HCT116 (cell line): ENCODE measurements around the gene SLC41A3. TPM values are rescaled to one million over a fixed set of nuclear protein-coding genes. Genes with fewer than 3 reads are reported as not detected.

Experiments used
- ATAC-seq: fragments of 200-7000 bp; cut with Tn5 transposase; 2 replicates; pipeline ENCODE4 v1.9.1; 2020; ENCODE audit warnings: mild to moderate bottlenecking, moderate library complexity
- BruUV-seq: library from RNA; stranded (reverse); fragments of 400-500 nt; replicated peaks from 2 replicates; lab custom pipeline; 2021; lab: Mats Ljungman, UMichigan
- CTCF ChIA-PET: fragments of 300-600 bp; sonication (Branson Sonifier 250); formaldehyde crosslinking; loops from one replicate; lab custom pipeline; 2021; ENCODE audit warnings: antibody characterized with exemption; lab: Charles Lee
- POLR2A ChIA-PET: fragments of 300-600, 350-600 bp; sonication (Branson Sonifier 250); formaldehyde crosslinking; loops from one replicate; lab custom pipeline; 2021; ENCODE audit warnings: antibody characterized with exemption; lab: Charles Lee
- RAD21 ChIA-PET, 2 experiments: fragments of 300-600 bp; sonication (Branson Sonifier 250); formaldehyde crosslinking; loops; one replicate each; lab custom pipeline; 2023; ENCODE audit warnings: low total read pairs in 2 of 2; ENCODE audit not compliant: uncharacterized antibody in 2 of 2, unreplicated experiment in 2 of 2, low non-redundant PET in 1 of 2; lab: Charles Lee
- DNase-seq: peaks from one replicate; pipeline ENCODE4 v3.0.0-alpha.2; 2010; ENCODE audit warnings: low read depth, low spot score
- H2AFZ ChIP-seq: fragments of 200-600 bp; shearing (Covaris generic), sonication (generic); 2 replicates; pipeline ENCODE4 v1.6.1; 2017; ENCODE audit warnings: low read depth, mixed run types, mixed read lengths, antibody characterized with exemption, low read length; ENCODE audit not compliant: poor library complexity, severe bottlenecking
- H3K27ac ChIP-seq: 2 replicates; pipeline ENCODE4 v1.5.1; 2012; ENCODE audit warnings: low read depth, low read length
- H3K27me3 ChIP-seq: fragments of 200-600 bp; sonication (generic); 2 replicates; pipeline ENCODE4 v1.6.1; 2016; ENCODE audit warnings: mixed run types, low read length, mixed read lengths; ENCODE audit not compliant: insufficient read depth
- H3K36me3 ChIP-seq, 2 experiments: fragments of 200-500 bp in 1 of 2; fragments of 200-600 bp in 1 of 2; sonication (Bioruptor generic) in 1 of 2; sonication (generic) in 1 of 2; 2 replicates each; pipeline versions ENCODE4 v1.5.1 to v1.6.1; 2014 to 2016; ENCODE audit warnings: low read length in 2 of 2, inconsistent platforms in 1 of 2, mixed read lengths in 1 of 2, mixed run types in 1 of 2; ENCODE audit not compliant: insufficient read depth in 2 of 2, control insufficient read depth in 1 of 2
- H3K4me1 ChIP-seq, 2 experiments: fragments of 200-600 bp in 1 of 2; sonication (generic) in 1 of 2; 2 replicates each; pipeline versions ENCODE4 v1.5.1 to v1.6.1; 2012 to 2017; ENCODE audit warnings: low read length in 2 of 2, inconsistent platforms in 1 of 2, mild to moderate bottlenecking in 1 of 2, mixed read lengths in 1 of 2, mixed run types in 1 of 2, moderate library complexity in 1 of 2; ENCODE audit not compliant: insufficient read depth in 2 of 2, control insufficient read depth in 1 of 2
- H3K4me2 ChIP-seq: fragments of 200-600 bp; sonication (generic); 2 replicates; pipeline ENCODE4 v1.6.1; 2017; ENCODE audit warnings: mixed run types, low read length, mixed read lengths
- H3K4me3 ChIP-seq, 2 experiments: fragments of 200-600 bp in 1 of 2; sonication (generic) in 1 of 2; replicated peaks in 1 of 2; 2 replicates each; pipeline ENCODE4 v1.5.1; 2011 to 2016; ENCODE audit warnings: low read length in 2 of 2, control low read depth in 1 of 2, low read depth in 1 of 2, mild to moderate bottlenecking in 1 of 2, mixed read lengths in 1 of 2, mixed run types in 1 of 2
- H3K79me2 ChIP-seq: fragments of 200-600 bp; sonication (generic); 2 replicates; pipeline ENCODE4 v1.6.1; 2017; ENCODE audit warnings: mild to moderate bottlenecking, mixed run types, low read length, moderate library complexity, mixed read lengths; ENCODE audit not compliant: insufficient read depth
- H3K9ac ChIP-seq: fragments of 200-600 bp; sonication (generic); 2 replicates; pipeline ENCODE4 v1.6.1; 2016; ENCODE audit warnings: low read length, mixed read lengths
- H3K9me2 ChIP-seq: fragments of 200-600 bp; sonication (generic), shearing (Covaris generic); 2 replicates; pipeline ENCODE4 v1.6.1; 2017; ENCODE audit warnings: mixed run types, mild to moderate bottlenecking, moderate library complexity; ENCODE audit not compliant: insufficient read depth
- H3K9me3 ChIP-seq, 2 experiments: fragments of 200-500 bp in 1 of 2; fragments of 200-600 bp in 1 of 2; sonication (Bioruptor generic) in 1 of 2; sonication (generic) in 1 of 2; 2 replicates each; pipeline ENCODE4 v1.6.1; 2014 to 2017; ENCODE audit warnings: low read length in 2 of 2, mixed read lengths in 2 of 2, inconsistent platforms in 1 of 2, low read depth in 1 of 2, mild to moderate bottlenecking in 1 of 2, mixed run types in 1 of 2, moderate library complexity in 1 of 2; ENCODE audit not compliant: control insufficient read depth in 1 of 2, insufficient read depth in 1 of 2
- H4K20me1 ChIP-seq: fragments of 200-600 bp; sonication (generic), shearing (Covaris generic); 2 replicates; pipeline ENCODE4 v1.6.1; 2017; ENCODE audit warnings: mixed run types, mild to moderate bottlenecking, moderate library complexity; ENCODE audit not compliant: insufficient read depth
- CBX3 ChIP-seq: IDR thresholded peaks from 2 replicates; pipeline ENCODE4 v1.6.1; 2012; ENCODE audit warnings: low read depth
- EGR1 ChIP-seq: IDR thresholded peaks from 2 replicates; pipeline ENCODE4 v1.6.1; 2012; ENCODE audit warnings: low read depth
- ELF1 ChIP-seq: IDR thresholded peaks from 2 replicates; pipeline ENCODE4 v1.6.1; 2012; ENCODE audit warnings: low read depth, borderline replicate concordance
- EZH2phosphoT487 ChIP-seq: fragments of 200-600 bp; IDR thresholded peaks from 2 replicates; pipeline ENCODE4 v1.6.1; 2018; ENCODE audit warnings: antibody characterized with exemption, borderline replicate concordance
- FOSL1 ChIP-seq: IDR thresholded peaks from 2 replicates; pipeline ENCODE4 v1.6.1; 2012; ENCODE audit warnings: low read depth
- MAX ChIP-seq: IDR thresholded peaks from 2 replicates; pipeline ENCODE4 v1.6.1; 2012
- POLR2AphosphoS5 ChIP-seq: IDR thresholded peaks from 2 replicates; pipeline ENCODE4 v1.6.1; 2011; ENCODE audit warnings: mild to moderate bottlenecking, low read depth, low read length, moderate library complexity
- RAD21 ChIP-seq: IDR thresholded peaks from 2 replicates; pipeline ENCODE4 v1.6.1; 2012; ENCODE audit warnings: low read depth, mild to moderate bottlenecking
- SIN3A ChIP-seq: IDR thresholded peaks from 2 replicates; pipeline ENCODE4 v1.6.1; 2012; ENCODE audit warnings: low read depth
- SP1 ChIP-seq: IDR thresholded peaks from 2 replicates; pipeline ENCODE4 v1.6.1; 2012; ENCODE audit warnings: low read depth
- SRF ChIP-seq: IDR thresholded peaks from 2 replicates; pipeline ENCODE4 v1.6.1; 2012; ENCODE audit warnings: low read depth
- TCF7L2 ChIP-seq: IDR thresholded peaks from 2 replicates; pipeline ENCODE4 v1.7.0; 2011; ENCODE audit warnings: borderline replicate concordance, inconsistent platforms; ENCODE audit not compliant: insufficient read depth, insufficient read length; ENCODE audit errors: extremely low read depth
- YY1 ChIP-seq: IDR thresholded peaks from 2 replicates; pipeline ENCODE4 v1.6.1; 2011; ENCODE audit warnings: low read length, low read depth, moderate library complexity, mild to moderate bottlenecking; ENCODE audit not compliant: insufficient replicate concordance; ENCODE audit errors: extremely low read depth
- ZBTB33 ChIP-seq: IDR thresholded peaks from 2 replicates; pipeline ENCODE4 v1.6.1; 2011; ENCODE audit warnings: mild to moderate bottlenecking, low read length, moderate library complexity; ENCODE audit not compliant: insufficient replicate concordance; ENCODE audit errors: extremely low read depth
- ZFX ChIP-seq: fragments of 450-650 bp; IDR thresholded peaks from 2 replicates; pipeline ENCODE4 v1.6.1; 2017
- ZNF274 ChIP-seq: fragments of 200-500 bp; sonication (Bioruptor generic); IDR thresholded peaks from 2 replicates; pipeline ENCODE4 v1.6.1; 2014; ENCODE audit warnings: mild to moderate bottlenecking, low read depth, low read length, inconsistent platforms
- intact Hi-C: fragments of 100-400 bp; cut with micrococcal nuclease; formaldehyde crosslinking; loops from 2 replicates; pipeline ENCODE4 v1.10.0; 2022
- total RNA-seq: library from RNA; stranded (reverse); gene quantifications from one replicate; pipeline ENCODE4 v1.2.1, GENCODE V29; 2021; ENCODE audit not compliant: unreplicated experiment

Gene SLC41A3
- total RNA-seq, 1 experiment from 2014 or later: 45.9 TPM

GRCh38 chr3:126116526-126116925, 32.6 kb upstream of the SLC41A3 start:
- ChIA-PET RAD21 (no interaction called here), POLR2A (no interaction called here), CTCF (no interaction called here)

More at GRCh38 chr3:126116526-126116925, 32.6 kb upstream of the SLC41A3 start:
- H3K27me3 ChIP-seq: no peaks in the 10 kb centered on the region
- H3K27ac ChIP-seq: no peak overlapping the region
- no TSS peak for BruUV-seq
- DNase-seq: no peak
- H3K9ac ChIP-seq: no peak overlapping the region
- H4K20me1 ChIP-seq: no peaks in the 10 kb centered on the region
- no peaks in the 10 kb centered on the region for H3K36me3 ChIP-seq
- no peak for TF ChIP-seq FOSL1
- no peak for TF ChIP-seq RAD21
- TF ChIP-seq ZFX: no peak
- TF ChIP-seq MAX: no peak
- TF ChIP-seq YY1: no peak
- TF ChIP-seq ZBTB33: no peak
- TF ChIP-seq ELF1: no peak
- no peak for TF ChIP-seq EGR1
- TF ChIP-seq ZNF274: no peak
- TF ChIP-seq TCF7L2: no peak
- no peak for TF ChIP-seq SRF
- no peak for TF ChIP-seq SIN3A
- no peak for TF ChIP-seq CBX3
- no peak for TF ChIP-seq EZH2phosphoT487
- TF ChIP-seq SP1: no peak
- no peak for TF ChIP-seq POLR2AphosphoS5
- no peaks in the 10 kb centered on the region for H3K9me2 ChIP-seq
- no peak overlapping the region for H3K4me2 ChIP-seq
- peaks cover 8 to 13% of the 10 kb centered on the region in 2 experiments; a peak in 3 of 4 replicates for H3K4me1 ChIP-seq
- H2AFZ ChIP-seq: no peak overlapping the region
- no peak for ATAC-seq
- no peak overlapping the region for H3K4me3 ChIP-seq
- intact Hi-C loops: loop anchor here (10.0 kb wide), 1 partner anchor 192 kb away; no protein-coding TSS in a partner anchor
- H3K9me3 ChIP-seq: no peaks in the 10 kb centered on the region
- H3K79me2 ChIP-seq: no peaks in the 10 kb centered on the region
